Measurements from ENCODE around the gene SPRN.

DNA sequence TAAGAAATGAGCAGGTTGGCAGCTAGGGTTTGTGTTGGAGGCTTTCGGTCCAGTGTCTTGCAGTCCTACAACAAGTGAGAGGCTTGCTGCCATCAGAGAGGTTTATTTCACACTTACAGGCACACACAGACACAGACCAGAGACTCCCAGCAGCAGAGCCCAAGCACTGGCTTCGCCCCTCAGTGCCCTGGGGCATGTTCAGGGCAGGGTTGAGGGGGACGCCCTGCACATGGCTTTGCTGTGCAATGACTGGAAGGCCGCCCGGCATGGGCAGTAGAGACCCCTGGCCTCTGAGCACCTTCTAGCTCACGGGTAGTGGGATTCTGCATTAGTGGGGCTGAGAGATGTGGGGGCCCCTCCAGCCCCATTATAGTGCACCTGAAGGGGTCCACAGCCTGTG, 3.8 kb downstream of the SPRN start:
- TF ChIP-seq CTCF (IDR thresholded peaks at IDR 0.05) (no peak), POLR2A (IDR thresholded peaks at IDR 0.05) (no peak)

All from lower leg skin (tissue), 3 donors.